GM12878 (cell line): ENCODE data around the gene LIPK.

ENCODE experiments used
- EZH2 ChIP-seq: IDR thresholded peaks from 2 replicates; pipeline ENCODE4 v1.6.1; 2012; ENCODE audit warnings: low read depth, mild to moderate bottlenecking, control low read depth, inconsistent platforms, low read length, borderline replicate concordance; ENCODE audit not compliant: control insufficient read depth
- JUND ChIP-seq: IDR thresholded peaks from 2 replicates; pipeline ENCODE4 v1.6.1; 2012; ENCODE audit warnings: low read depth, mild to moderate bottlenecking, low read length, improper control_type of control experiment, moderate library complexity
- YY1 ChIP-seq: IDR thresholded peaks from 2 replicates; pipeline ENCODE4 v1.6.1; 2011; ENCODE audit warnings: low read depth, mild to moderate bottlenecking, low read length

DNA sequence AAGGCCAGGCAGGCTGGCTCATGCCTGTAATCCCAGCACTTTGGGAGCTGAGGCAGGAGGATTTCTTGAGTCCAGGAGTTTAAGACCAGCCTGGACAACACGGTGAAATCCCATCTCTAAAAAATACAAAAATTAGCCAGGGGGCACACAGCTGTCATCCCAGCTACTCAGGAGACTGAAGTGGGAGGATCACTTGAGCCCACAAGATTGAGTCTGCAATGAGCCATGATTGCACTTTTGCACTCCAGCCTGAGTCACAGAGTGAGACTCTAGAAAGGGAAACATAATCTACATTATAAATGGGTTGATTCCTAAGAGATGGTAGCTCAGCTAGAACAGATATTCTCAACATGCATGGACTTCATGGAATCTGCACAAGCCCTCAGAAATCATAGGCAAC, 48.1 kb upstream of the LIPK start:
- TF ChIP-seq EZH2: no peak
- no peak for TF ChIP-seq YY1
- TF ChIP-seq JUND: no peak
